Frontal cortex (tissue), 4 donors: Measurements from ENCODE around the gene VHLL. TPM values are rescaled to one million over a fixed set of nuclear protein-coding genes. Genes with fewer than 3 reads are reported as not detected.

Experiments used
- DNase-seq, 2 donors: peaks; one replicate each; pipeline ENCODE4 v3.0.0; 2012; ENCODE audit warnings: low spot score in 2 of 2
- FAIRE-seq: peaks from 2 replicates; lab custom pipeline; 2012; peaks lifted over from hg19 to GRCh38; lab: Jason Lieb, UNC
- total RNA-seq: library from RNA; depleted of rRNA; stranded (reverse); fragments of >200 nt; gene quantifications from one replicate; pipeline ENCODE4 v1.2.3, GENCODE V29; 2014
- donor health status: control.
- donor health status: control.
- donor health status: control.

VHLL gene
- total RNA-seq, 1 donor from 2014 or later = 0.82 TPM

DNA sequence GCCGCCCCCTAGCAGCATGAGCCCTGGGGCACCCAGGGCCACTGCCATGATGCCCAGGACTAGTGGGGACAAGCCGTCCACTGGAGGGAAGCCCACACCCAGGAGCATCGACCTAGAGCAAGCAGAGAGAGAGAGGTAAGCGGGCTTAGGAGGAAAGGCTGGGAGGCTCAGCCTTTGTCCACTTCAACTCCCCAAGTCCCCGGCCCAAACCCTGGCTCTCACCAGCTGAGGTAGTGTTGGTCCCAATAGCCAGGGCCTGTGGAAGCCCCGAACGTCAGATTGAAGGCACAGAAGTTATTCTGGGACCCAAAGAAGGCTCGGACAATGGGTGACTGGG lies 6.0 kb downstream of the VHLL start:
- FAIRE-seq (no peak), DNase-seq (no peak)

DNA sequence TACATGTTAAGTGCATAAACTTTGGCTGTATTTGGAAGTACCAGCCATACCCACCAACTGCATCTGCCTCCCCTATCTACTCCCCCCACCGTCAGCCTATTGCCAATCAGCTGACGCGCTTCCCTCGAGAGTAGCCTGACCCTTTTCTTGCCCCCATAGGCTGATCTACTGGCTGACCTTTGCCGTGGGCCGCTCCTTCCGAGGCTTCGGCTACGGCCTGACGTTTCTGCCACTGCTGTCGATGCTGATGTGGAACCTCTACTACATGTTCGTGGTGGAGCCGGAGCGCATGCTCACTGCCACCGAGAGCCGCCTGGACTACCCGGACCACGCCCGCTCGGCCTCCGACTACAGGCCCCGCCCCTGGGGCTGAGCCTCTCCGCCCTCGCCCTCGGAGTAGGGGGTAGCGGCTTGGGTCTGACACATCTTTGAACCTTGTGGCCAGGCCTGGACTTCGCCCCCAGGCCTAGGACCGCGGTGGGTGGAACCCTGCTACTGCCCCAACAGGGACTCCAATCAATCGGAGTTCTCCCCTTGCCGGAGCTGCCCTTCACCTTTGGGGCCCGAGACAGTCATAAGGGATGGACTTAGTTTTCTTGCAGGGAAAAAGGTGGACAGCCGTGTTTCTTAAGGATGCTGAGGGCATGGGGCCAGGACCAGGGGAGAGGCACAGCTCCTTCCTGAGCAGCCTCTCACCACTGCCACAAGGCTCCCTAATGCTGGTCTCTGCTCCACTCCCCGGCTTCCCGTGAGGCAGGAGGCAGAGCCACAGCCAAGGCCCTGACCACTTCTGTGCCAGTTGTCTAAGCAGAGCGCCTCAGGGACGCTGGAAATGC lies 7.7 kb downstream of the VHLL start:
- no peak for FAIRE-seq
- DNase-seq = peak; percentile 59 to 80

DNA sequence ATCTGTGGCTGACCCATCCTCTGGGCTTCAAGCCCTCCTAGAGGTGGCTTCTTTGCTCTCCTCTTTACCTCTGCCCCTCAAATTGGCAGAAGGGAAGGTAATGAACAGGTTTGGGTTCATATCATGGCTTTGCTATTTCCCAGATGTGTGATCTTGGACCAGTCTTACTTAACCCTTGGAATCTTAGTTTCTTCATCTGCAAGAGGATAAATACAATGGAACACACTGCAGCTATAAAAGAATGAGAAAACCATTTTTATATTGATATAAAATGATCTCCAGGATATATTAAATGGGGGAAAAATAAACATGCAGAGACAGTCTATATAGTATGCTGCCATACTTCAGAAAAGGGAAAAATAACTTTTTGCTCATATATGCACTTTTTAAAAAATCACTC lies 9.2 kb downstream of the VHLL start:
- FAIRE-seq (no peak), DNase-seq (no peak)

DNA sequence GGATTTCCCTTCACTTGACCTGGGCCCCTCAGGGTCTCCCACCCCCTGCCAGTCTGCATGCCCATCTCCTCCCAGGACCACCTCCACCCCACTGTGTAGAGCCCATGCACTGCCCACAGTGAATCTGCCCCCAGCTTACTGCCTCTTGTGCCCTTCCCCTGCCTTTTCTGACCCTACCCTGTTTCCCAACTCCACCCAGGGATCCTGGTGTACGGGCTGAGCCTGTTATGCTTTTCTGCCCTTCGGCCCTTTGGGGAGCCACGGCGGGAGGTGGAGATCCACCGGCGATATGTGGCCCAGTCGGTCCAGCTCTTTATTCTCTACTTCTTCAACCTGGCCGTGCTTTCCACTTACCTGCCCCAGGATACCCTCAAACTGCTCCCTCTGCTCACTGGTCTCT lies 13.0 kb downstream of the VHLL start:
- DNase-seq = no peak
- no peak for FAIRE-seq

DNA sequence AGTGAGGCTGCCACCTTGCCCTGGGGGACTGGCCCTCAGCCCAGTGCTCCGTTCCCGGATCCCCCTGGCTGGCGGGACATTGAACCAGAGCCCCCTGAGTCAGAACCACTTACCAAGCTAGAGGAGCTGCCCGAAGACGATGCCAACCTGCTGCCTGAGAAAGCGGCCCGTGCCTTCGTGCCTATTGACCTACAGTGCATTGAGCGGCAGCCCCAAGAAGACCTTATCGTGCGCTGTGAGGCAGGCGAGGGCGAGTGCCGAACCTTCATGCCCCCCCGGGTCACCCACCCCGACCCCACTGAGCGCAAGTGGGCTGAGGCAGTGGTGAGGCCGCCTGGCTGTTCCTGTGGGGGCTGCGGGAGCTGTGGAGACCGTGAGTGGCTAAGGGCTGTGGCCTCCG lies 13.7 kb downstream of the VHLL start:
- DNase-seq (no peak), FAIRE-seq (no peak)

DNA sequence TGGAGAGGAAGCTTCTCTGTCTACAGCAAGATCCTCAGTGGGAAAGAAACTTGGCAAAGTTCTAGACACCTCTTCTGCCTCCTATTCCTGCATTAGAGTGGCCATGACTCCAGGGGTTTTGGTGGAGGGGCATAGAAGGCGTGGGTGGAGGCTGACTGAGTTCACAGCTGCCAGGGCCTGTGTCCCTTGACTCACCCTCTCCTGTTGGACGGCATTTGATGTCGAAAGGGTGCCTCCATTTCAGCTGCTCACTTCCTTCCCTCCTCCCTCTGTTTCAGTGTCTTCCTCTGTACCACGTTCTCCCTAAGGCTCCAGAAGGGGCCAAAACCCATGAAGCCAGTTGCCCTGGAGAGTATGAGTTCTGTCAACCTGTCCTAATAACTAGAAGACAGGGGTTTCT lies 14.3 kb downstream of the VHLL start:
- FAIRE-seq (no peak), DNase-seq (no peak)

DNA sequence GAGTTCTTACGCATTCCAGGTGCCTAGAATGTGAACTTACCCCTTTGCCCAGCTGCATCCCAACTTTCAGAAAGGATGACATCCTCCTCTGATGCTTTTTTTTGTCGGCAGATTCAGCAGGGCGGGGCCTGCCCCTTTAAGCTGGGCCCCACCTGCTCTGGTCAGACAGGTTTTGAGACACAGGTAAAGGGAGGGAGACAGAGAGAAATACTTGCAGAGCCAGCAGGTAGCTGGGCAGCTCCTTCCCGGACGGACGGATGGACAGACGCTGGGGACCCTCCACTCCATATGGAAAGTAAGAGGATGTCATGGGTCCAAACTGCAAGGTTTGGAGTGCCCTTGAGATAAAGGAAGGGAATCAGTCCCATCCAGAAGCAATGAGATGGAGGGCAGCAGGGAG lies 15.0 kb downstream of the VHLL start, which contains the start of gene TMEM79:
Gene TMEM79, plus strand, starts transcription at position 214 of the 400 bp plus-strand sequence. CDS start 902 bp downstream, outside the sequence.
- DNase-seq (no peak), FAIRE-seq (no peak)

DNA sequence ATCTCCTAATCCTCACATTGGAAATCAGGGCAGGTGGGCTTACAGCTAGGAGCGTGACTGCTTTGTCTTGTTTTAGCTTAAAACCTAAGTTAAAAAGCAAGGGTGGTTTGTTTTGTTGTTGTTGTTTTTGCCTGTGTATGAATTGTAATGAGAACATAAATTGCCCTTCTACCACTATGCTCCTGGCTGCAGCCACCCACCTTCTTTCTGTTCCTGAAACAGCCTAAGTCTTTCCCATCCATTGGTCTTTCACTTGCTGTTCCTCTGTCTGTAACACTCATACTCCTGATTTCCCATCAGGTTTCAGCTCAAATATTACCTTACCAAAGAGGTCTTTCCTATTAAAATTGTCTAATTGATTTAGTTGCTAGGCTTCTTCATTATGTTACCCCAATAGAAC lies 15.6 kb downstream of the VHLL start:
- no peak for DNase-seq
- FAIRE-seq = no peak

DNA sequence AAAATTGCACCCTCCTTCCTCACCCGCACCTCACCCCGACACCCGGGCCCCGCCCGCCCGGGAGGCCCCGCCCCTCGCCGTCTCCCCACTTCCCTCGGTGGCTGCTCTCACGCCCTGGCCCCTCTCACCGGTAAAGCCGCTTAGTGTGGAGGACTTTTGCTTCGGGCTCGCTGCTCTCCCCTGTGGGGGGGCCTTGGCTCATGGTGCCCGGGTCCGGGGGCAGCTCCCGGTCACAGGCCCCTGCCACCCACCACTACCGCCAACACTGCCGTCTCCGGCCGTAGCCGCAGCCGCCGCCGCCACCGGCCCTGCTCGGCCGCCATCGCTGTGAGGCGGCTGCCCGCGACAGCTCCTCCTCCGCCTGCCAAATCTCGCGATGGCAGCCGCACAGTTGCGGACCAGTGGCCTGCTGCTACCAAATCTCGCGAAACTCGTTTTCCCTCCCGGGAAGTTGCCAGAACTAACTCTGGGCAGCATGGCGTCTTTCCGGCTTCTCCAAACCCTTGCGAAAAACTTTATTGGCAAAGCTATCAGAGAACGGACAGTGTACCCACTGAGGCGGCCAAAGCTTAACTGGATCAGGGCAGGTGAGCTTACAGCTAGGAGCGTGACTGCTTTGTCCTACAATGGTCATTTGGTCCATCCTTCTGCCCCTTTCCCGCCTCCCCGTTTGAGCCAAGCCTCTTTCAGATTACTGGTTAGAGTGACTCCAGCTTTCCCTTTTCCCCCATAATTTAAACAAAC lies 16.5 kb downstream of the VHLL start, which contains the start of gene SMG5:
Gene SMG5, minus strand, starts transcription at position 347 of the 744 bp plus-strand sequence. Its CDS starts 145 bp downstream, at position 202.
- FAIRE-seq (no peak), DNase-seq (peak; percentile 90 to 94)

DNA sequence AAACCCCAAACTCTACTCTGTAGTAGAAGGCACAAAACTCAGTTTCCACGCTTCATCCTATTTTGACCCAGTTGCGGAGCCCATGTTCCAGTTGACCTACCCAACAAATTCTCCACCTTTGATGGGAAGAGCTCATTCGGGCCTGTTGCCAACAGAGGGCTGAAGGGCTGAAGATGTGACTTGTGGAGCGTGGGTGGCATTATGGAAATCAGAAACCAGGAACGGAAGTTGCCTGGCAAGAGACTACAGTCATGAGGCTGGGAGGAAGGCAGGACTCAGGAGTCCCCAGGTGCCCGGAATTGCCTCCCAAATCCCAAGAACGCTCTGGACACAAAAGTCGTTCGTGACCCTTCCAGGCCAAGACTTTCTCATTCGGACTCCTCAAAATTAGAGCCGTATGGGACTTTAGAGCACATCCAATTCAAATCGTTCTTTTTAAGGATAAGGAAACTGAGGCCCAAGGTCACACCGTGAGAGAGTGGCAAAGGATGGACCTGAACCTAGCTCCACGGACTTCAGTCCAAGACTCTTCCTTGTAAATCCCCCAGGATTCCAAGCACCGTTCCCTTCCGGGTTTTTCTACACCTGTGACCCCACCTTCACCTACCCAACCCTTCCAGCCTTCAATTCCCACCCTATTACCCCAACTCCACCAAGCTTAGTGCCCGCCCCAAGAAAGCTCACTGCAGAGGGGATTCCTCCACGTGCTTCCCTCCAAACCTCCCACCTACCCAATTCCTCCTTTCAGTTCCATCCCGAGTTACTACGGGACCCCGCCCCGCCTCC lies 17.2 kb downstream of the VHLL start:
- no peak for DNase-seq
- FAIRE-seq = no peak

DNA sequence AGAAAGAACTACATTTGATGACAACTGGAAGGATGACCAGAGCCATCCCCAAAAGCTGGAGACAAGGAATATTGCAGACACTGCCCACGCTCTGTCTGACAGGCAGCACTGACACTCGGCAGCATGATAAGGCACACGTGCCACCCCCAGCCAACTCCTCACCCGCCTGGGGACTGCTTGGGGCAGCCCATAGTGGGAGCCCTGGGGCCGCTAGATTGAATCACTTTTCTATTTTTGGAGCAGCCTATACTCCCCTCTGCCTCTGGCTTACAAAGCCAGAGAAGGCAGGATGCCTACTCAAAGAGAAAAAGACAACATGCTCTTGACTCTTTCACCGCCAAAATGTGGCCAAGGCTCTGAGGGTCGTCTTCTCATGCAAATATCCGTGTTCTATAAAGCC lies 17.8 kb downstream of the VHLL start:
- DNase-seq (peak in 1 of 2 donors; percentile 39), FAIRE-seq (no peak)

DNA sequence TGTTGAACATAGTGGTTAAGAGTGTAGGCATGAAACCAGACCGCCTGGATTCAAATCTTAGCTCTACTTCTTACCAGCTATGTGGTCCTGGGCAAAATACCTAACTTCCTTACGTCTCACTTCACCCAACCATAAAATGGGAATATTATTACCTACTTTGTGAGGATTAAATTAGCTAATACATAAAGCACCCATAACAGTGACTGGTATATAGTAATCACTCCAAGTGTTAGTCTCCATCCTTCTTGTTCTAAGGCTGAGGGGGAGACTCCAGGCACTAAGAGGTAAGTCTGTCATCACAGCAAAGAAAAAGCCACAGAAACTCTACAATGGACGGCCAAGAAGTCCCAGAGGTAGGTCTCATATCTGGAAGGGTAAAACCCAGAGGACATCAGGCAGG lies 19.3 kb downstream of the VHLL start:
- no peak for DNase-seq
- no peak for FAIRE-seq

DNA sequence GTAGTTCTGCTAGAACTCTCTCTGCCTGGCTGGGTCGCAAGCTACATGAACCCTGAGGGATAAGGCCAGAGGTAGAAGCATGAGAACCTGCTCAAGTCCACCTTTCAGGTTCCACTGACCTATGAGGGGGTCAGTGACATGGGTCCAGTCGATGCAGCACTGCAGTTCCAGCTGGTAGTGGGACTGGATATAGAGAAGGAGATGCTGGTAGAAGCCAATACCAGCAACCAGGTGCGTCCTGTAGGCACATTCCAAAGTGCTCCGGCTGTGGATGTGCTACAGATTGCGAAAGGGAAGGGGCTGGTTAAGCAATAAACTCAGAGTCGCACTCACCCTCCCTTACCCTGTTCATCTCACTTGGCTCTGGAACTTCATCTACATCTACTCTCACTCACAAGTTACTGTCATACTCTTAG lies 22.1 kb downstream of the VHLL start:
- FAIRE-seq (no peak), DNase-seq (no peak)

DNA sequence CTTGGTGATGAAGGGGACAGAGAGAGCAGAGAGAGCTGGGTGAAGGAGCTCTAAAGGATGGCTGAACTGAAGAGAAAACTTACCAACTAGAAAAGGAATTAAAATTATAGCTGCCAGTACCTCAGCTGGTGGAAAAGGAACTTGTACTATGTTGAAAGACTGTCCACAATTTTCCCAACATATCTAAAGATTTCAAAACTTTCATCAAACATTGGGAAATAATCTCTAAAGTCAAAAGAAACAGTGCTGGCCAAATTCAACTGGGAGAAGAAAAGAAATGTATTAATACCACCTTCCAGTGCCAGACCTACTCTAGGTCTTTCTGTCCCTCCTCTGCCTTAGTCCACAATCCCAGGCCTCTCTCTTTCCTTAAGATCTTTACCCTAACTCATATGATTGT lies 22.6 kb downstream of the VHLL start:
- FAIRE-seq (no peak), DNase-seq (no peak)

DNA sequence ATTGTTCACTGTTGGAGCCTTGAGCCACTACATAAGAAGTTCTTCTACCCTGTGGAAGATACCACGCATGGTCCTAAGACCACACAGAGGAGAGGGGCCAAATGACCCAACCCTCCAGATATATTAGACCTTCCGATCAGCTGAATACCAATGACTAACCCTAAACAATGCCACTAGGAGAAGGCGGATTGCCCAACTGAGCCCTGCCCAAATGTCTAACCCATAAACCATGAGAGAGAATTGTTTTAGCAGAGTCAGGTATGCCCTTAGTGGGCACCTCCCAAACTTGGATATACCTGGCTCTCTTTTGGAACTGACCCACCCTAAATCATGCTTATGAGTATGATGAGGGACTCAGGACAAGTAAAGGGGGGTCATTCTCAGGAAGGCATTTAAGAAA lies 28.8 kb downstream of the VHLL start:
- no peak for DNase-seq
- FAIRE-seq = no peak

DNA sequence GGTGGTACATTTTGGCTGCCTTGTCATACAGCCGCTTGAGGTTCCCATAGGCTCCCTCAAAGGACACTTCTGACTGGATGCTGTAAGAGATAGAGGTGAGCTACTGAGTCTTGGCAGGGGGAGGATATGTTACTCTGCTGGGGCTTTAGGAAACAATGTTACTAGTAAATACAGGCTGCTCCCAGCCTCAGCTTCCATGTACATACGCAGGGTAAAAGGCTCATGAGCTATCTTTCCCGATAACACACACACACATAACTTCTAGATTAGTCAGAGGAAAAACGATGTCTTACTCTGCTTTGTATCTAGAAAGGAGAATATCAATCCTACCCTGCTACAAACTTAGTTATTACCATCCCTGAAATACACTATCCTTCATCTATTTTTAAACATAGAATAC lies 30.8 kb downstream of the VHLL start:
- FAIRE-seq = no peak
- no peak for DNase-seq

DNA sequence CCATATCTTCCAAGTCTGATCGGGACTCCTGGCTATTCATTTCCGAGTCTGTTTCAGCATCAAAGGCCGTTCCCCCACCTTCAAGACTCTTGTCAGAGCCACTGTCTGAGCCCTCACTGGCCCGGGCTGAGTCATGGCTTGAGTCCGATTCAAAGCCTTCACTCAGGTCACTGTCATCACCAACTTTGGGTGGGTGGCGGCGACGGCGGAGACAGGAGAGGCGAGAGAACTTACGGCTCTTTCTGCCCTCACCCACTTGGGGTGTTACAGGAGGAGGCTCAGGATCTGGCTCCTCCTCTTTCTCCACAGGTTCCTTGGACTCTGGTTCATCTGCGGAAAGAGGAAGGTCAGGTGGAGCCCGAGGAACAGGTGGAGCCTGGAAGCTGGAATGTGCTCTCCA lies 33.1 kb downstream of the VHLL start:
- DNase-seq = no peak
- no peak for FAIRE-seq

DNA sequence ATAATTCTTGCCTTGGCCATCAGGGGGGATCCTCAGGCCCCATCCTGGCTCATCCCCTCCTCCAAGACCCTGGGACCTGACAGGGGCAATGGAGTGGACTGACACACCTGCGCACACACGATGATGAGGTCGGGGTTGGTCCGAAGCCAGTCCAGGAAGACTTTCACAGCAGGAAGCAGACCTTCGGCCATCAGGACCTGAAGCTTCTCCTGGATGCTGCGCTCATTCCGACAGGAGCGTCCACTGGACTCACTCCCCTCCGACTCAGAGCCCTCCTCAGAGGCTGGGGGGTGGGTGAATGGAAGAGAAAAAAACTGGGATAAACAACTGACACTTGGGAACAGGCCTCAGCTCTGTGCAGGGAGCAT lies 35.8 kb downstream of the VHLL start:
- no peak for FAIRE-seq
- DNase-seq = no peak

DNA sequence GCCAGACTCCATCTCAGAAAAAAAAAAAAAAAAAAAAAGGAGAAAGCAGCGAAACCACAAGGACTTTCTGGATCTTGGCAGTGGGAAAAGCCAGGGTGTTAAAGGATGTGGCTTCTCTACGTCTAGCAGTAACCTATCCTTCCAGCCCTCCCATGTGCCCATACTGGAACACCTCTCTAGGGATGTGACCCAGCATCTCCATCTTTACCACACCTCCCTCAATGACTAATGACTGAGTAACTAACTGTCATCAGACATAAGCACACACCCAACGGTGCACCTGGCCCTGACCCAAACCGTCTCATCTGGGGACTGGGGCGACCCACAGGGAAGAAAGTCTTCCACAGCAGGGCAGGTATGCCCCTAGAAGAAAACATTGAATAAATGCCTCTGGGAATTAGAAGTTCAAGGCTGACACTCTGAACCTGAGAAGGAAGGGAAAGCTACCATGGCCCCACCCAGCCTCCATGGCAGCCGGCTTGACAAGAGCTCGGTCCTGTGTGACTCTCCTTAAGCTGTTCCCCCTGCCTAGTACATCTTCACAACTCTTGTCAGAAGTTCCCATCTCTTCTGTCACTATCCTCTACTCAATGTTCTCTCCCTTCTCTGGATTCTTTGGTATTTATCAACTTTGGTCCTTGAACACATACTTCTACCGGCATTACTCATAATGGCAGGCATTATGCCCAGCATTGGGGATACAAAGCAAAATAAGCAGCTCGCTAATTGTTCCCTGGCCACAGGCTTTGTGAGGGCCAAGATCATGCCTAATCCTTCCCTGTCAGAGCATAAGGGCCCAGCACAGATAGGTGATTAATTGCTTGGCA lies 36.4 kb downstream of the VHLL start:
- FAIRE-seq = no peak

DNA sequence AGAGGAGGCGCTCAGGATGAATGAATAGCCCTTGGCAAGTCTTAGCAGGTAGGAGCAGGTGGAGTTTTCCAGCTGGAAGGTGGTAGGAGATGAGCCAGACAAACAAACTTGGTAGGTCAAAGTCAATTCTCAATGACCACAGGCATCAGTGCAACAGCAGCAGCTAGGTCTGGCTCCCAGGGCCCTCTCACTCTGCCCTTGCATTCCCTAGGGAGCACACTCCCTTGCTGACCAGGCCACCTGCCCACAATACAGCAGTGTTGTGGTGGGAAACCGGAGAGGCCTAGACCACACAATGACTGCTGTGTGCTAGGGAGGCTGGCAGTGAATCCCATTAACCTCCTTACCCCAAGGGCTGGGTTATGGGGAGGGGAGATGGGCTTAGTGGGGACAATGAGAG lies 38.2 kb downstream of the VHLL start:
- DNase-seq = no peak
- no peak for FAIRE-seq

More for the DNA sequence above, 36.4 kb downstream of the VHLL start:
- no peak for DNase-seq
